DMS 273 (cell line): ENCODE measurements around the gene TM9SF1.

Experiments
- DNase-seq: peaks from one replicate; lab custom pipeline; 2025; ENCODE audit not compliant: unreplicated experiment; lab: John Stamatoyannopoulos, UW

TM9SF1 gene

DNA sequence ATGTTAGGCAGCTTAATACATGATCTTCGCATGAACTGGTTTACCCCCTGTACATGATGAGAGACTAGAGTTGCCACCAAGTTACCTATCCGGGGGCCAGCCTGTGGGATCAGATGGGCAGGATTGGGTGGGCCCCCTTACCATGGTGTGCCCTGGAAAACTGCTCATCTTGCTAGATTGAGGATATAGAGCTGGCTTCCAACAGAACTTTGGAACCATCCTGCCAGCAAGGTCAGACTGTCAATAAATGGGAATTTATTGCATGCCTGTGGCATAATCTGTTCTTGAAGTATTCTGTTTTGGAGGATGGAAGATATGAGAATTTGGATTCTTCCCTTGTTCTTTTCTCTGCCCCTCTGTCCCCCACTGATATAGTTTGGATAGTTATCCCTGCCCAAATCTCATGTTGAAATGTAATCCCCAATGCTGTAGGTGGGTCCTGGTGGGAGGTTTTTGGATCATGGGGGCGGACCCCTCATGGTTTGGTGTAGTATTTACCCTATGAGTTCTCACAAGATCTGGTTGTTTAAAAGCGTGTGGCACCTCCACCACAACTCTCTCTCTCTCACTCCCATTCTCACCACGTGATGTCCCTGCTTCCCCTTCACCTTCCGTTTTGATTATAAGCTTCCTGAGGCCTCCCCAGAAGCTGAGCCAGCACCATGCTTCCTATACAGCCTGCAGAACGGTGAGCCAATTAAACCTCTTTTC lies 3.7 kb upstream of the TM9SF1 start:
- no peak for DNase-seq

DNA sequence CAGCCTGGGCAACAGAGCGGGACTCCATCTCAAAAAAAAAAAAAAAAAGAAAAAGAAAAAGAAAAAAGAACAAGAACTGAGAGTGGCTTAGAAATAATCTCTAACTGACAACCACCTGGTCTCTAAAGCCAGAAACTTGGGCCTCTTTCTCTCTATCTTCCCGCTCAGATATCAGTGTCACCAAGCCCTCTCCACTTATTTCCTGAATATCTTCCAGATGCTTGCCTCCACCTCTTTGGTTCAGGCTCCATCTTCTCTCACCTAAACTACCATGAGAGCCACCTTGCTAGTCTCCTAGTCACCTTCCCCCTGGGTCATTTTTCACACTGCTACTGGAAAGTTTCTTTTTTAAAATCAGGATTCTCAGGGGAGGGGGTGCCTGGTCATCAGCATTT lies 1.8 kb upstream of the TM9SF1 start:
- DNase-seq, result no peak

DNA sequence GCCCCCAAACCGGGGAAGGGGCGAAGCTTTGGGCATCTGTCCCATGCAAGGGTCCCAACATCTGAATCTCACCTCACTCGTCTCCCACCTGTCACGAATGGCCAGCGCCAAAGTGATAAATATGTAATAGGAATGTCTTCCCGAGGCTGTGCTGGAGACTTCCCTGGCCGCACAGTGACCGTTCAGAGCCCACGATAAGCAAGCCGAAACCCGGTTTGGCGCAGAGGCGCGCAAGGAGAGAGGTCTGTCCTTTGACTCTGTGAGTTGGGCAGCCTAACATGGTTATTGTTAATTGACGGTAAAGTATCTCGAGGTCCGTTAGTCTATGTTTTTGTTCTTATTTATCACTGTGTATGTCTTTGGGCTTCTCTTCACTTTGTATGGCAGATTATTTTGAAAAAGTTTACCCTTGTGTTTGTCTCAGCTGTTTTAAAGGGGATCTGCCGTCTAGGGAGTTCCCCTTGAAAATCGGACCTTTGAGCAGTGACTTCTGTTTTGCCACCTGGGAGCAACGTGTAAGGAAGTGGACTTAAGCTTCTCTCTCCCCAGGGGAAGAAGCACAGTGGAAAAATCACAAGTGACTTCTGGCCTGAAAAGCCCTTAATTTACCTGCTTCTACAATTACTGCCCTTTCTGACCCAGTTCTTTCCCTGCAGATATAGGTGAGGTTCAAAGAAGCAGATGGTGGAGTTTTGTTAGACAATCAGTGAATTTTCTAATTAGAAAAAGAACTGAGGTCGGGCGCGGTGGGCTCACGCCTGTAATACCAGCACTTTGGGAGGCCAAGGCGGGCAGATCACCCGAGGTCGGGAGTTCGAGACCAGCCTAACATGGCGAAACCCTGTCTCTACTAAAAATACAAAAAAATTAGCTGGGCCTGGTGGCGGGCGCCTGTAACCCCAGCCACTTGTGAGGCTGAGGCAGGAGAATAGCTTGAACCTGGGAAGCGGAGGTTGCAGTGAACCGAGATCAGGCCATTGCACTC lies 1.1 kb upstream of the TM9SF1 start:
- peak; percentile 68 for DNase-seq

DNA sequence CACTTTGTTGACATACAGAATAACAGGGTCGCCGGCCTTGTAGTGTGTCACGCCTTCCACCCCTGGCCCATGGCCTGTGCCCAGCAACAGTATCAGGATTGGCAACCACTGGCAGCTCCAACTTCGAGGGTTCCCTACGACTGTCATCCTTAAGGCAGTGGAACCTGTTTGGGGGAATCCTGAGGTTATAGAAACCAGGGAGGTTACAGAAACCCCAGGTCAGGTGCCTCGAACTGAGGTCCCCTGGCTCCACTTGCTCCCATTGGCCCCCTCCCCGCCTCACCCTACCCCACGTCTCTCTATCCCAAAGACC lies 412 bp downstream of the TM9SF1 start:
- DNase-seq, result no peak

DNA sequence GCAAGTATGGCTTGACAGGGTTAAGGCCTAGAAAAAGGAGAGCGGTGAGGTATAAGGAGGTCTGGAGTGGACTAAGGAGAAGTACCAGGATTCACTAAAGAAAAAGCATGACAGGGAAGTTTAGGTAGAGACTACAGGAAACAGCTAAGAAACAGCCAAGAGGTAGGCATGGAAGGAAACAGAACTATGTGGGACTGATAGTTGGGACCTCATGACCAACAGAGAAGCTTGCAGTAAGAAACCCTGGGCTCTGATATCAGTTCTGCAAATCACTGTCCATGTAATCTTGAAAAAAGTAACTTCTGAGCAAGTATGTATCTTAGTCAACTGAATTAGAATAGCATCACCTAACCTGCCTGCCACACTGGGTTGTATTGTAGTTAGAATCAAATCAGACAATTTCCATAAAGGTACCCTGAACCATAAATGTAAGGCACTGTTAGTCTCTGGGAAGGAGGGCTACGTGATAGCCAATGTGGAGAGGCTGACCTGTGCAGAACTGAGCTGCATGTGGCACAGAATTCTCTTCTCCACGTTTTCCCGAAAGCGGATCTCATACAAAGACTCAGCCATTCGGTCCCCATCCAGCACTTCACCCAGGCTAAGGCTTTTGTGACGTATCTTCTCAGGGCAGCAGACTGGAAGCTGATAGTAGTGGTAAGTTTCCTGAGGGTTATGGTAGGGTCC lies 912 bp downstream of the TM9SF1 start:
- no peak for DNase-seq

DNA sequence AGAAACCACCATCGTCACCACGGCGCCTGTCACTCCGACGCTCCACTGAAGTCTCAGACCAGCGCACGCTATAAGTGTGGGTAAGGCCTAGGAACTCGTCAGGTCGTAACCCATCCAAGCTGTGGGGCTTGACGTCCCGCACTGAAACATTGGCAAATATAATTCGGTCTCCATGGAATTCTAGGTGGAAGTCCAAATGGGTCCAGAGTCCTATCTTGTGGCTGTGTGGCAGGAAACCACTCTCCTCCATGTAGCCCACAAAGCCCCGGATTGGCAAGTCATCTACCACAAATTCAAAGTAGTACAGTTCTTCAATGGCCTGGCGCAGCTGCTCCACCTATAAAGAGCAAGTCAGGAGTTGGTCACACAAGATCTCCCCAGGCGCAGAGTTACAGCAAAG lies 2.3 kb downstream of the TM9SF1 start:
- no peak for DNase-seq

DNA sequence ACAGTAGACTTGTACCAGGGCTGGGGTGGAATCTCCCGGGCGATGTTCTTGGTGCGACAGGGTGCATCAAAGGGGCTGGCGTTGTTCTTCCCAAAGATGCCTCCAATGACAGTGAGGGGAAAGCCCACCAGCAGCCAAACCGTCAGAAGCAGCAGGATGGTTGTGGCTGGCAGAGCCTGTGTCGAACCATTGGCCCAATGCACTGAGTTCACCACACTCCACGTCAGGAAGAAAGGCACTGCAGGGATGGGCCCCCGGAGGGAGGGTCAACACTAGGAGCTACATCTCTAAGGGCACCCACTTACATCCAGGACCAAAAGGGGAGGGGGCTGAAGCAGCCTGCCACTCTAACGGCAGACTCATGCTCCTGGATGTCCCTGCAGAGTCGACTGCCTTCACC lies 4.8 kb downstream of the TM9SF1 start:
- no peak for DNase-seq

DNA sequence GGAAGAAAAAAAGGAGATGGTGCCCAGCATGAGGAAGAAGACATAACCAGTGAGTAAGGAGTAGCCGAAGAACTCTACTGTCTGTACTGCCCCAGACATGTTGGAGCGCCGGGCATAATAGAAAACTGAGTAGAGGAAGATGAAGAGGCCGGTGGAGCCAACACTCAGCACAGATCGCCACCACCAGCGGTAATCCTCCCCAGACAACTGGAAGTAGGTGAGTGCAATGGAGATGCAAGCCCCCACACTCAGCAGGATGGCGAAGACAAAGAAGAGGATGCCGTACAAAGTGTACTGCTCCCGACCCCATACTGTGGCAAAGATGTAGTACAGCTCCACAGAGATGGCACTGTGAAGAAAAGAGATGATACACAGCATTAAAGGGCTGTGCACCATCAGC lies 5.8 kb downstream of the TM9SF1 start:
- no peak for DNase-seq

DNA sequence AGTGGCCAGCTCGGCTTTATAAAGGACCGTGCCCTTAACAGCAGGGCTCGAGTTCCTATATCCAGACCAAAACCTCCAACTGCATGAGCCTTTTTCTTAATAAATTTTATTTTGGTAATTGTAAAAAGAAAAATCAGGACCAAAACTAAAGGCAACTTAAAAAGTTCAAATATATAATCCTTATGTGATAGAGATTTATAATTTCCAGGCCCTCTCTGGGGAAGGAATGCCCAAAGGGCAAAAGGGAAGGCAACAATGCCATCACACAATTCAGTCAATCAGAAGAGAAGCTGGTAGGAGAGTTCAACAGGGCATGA lies 6.2 kb downstream of the TM9SF1 start:
- DNase-seq, result no peak

DNA sequence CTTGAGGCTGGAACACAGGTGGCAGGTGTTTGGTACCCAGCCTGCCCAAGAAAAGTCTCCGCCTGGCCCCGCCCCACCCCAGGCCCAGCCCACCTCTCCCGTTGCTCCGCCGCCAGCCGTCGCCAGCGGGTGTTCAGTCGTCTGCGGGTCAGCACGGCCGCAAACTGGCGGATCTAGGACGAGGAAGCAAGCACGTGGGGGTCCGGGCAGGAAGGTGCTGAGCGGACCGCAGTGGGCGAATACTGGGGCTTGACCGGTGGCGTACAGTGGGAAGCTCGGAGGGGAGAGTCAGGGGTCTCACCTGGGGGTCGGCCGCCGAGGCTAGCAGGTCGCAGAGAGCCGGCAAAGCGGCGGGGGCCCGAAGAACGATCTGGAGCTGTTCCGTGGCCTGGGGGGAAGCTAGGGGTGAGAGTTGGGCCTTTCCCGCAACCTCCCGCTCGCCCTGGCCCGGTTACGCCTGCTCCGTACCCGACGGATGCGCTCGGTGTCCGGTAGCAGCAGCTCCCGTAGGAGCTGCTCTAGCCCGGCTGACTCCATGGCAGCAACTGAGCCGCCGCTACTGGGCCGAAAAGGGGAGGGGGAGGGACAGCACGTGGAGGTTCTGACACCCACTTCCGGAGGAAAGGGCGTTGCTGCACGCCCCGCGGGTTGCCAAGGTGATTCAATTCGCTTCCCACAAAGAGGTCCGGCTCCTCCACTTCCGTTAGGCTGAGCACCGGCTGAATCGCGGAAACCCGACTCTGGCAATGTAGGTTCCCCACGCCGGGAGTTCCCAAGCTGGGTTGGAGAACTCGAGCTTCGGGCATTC lies 6.8 kb downstream of the TM9SF1 start, which contains the start of gene IPO4:
TSS of gene IPO4 (minus strand) at position 566 of the 808 bp plus-strand sequence. CDS start at position 537, 29 bp downstream.
- peak; percentile 99 for DNase-seq

DNA sequence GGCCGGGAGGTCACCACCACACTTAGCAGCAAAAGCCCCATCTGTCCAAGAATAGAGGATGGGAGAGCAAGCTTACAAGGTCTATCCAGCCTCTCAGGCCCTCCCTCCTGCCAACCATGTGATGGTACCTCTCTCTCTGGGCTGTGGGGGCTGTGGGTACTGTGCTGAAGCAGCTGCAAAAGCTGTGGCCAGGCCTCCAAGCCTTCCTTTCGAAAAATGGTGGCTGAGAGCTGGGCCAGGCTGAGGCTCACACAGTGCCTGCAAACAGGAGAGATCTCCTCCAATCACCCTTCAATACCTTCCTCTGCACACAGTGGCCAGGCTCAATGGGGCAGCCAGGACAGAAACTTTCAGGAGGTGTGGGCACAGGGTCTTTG lies 7.7 kb downstream of the TM9SF1 start:
- DNase-seq, result no peak

DNA sequence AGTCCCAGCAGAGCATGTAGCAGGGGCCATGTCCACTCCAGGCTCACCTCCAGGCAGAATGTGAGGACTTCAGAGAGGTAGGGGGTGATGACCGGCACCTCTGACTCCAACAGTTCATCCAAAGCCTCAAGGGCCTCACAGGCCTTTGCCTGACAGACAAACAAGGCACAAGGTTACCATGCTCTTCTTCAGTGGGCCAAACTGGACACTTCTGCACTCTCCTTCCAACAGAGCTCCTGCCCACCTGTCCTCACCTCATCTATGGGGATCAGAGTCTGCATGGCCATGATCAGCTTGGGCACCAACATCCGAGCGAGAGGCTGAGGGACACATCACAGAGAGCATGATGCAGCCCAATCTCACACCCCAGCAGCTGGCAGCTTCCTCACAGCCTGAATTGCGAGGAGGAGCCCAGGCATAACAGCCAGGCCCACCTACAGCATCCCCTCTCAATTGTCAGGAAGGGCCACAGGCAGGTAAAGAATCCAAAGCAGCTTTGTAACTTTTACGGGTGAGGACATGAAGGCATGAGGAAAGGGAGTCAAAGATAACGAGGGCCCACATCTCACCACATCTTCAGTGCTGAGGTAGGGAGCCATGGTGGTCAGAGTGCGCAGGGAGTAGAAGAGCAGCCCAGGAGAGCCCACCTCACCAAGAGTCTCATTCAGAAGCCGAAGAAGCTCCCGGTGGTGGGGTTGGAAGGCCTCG lies 8.3 kb downstream of the TM9SF1 start:
- no peak for DNase-seq

DNA sequence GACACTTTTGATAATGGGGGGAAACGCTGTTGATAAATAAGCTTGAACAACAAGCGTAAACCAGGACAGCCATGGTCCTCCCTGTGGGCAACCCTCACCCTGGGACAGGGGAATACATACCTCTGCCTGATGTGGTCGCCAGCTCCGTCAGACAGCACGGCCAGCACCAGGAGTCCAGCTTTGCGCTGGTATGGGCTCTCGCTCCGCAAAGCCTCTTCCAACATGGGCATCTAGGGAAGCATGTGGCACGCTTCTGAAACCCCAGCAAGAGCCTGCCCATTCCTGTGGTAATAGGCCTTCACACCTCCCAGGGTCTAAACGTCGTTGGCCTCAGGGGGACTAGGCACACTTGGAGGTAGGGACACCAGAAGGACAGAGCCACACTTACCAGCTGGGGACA lies 9.5 kb downstream of the TM9SF1 start:
- no peak for DNase-seq

DNA sequence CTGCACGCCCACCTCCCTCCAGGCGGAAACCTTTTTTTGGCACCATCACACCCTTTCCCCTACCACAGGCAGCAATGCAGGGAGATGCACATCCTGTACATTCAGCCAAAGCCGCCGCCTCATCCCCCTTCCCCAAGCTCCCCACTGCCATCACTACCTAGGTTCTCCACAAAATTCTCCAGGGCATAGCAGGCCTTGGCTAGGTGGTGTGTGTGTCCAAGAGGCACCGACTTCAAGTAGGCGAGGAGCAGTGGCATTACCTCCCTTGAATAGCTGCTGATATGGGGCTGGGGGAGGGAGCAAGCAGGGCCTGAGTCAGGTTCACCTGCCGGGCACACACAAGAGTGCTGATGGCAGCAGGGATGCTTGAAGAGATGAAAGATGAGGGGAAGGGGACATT lies 10.2 kb downstream of the TM9SF1 start:
- no peak for DNase-seq

DNA sequence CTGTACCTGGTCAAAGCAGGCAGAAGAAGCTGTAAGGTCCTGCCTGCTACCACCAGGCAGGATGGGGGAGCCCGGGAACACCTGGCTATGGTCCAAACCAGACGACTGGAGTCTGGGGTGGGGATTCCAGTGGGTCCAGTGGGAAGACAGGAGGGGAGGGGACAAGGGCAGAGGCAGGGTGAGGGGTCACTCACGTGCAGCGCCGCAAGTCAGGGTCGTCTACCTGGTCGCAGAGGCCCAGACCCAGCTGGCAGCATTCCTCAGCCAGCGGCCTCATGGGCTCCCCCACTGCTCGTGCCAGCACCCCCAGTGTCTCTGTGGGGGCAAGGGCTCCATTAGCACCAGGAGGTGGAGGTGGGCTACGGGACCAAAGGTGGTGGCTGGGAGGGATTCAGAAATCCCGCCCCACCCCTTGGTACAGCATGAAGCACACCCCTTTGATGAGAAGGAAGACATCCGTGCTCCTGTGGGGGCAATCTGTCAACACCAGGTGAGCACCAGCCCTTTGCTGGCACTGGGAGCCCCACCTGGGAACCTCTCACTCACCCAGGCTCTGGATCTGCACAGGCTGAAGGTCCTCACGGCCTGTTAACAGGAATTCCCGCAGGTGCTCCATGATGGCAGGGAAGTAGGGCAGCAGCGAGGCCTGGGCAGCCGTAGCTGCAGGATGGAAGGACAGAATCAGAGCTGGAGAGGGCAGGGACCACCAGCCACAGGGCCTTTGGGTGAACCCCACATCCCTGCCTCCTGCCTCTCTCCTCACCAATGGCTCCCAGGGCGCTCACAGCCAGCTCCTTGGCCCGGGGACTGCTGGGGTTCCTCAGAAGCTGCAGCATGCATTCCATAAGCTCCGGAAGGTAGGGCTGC lies 10.9 kb downstream of the TM9SF1 start:
- no peak for DNase-seq

DNA sequence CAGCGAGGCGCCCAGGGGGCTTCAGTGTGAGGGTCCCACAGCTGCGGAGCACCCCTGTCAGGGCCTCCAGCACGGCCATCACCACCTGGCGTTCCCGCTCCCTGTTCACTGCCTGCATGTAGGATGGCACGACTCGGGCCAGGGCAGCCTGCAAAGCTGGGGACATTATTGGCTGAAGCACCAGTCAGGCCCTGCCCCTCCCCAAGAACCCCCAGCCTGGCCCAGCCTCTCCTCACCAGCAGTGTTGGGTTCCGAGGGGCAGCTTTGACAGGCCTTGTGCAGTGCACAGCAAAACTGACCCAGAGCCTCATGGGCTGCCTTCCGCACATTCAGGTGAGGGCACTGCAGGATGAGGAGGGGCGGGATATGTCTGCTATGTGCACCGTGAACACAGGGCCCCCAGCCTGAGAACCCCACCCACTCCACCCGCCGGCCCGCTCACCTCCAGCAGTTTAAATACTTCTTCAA lies 12.2 kb downstream of the TM9SF1 start:
- DNase-seq, result peak; percentile 35

DNA sequence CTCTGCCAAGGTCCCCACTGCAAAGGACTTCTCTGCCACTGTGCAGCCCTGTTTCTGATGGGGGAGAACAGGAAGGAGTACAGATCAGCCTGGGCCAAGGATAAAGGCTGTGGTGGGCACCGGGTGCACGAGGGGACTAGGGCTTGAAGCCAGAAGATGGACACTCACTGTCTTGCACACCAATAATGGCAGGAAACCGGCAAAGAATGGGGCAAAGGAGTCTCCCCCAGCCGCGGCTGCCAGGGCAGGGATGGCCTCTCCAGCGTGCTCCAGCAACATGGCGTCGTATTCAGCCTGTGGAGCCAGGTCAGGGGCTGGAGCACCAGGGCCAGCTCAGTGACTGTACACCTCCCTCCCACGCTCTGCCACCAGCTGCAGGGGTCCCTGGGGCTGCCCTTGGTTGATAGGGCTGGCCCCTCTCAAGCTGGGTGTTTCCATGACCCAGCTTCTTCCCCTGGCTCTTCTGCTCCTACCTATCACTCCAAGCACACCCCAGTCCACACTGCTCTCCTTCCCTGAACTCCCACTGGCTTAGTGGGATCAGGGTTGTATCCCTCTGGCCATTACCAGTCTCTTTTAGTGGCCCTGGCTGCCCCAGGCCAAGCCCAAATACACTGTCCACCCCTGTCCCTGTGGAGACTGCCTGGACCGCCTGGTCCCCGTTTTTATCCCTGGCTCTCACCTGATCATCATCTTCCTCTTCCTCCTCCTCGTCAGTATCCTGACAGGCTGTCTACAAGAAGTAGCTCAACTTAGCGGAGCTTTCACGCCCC lies 12.9 kb downstream of the TM9SF1 start:
- DNase-seq, result no peak

DNA sequence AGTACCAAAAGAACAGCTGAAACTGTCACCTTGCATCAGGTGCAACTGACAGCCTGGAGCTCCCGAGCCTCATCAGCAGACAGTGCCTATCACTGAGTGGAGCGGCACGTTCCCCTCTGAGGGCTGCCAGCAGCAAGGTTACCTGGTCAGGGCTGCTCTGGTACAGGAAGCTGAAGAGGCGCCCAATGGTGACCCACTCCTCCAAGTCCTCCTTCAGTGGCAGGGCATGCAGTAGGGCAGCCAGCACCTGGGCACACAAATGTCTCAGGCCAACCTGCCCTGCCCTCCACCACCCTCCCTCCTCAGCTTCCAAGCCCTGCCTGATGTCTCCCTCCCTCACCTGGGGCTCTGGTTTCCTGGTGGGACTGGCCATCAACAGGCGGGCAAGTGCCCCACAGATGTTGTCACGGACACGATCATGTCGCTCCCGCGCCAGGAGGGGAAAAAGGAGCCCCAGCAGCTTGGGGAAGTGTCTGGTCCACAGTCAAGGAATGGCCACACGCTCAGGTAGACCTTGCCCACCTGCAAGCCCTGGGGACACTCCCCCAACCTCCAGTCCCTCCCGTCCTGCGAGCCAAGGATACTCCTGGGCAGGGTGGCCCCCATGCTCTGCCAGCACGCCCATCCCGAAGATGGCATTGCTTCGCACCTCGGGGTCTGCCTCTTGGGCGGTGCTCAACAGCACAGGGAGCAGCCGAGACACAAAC lies 13.7 kb downstream of the TM9SF1 start:
- DNase-seq, result no peak
